PC-9 (cell line): Measurements from ENCODE around the gene KCTD13. TPM values are rescaled to one million over a fixed set of nuclear protein-coding genes. Genes with fewer than 3 reads are reported as not detected.

Experiments
- BruUV-seq: library from RNA; stranded (reverse); fragments of 400-500 nt; replicated peaks from 2 replicates; lab custom pipeline; 2021; lab: Mats Ljungman, UMichigan
- CTCF ChIA-PET: fragments of 300-600 bp; sonication (Branson Sonifier 250); formaldehyde crosslinking; loops from one replicate; lab custom pipeline; 2022; ENCODE audit warnings: antibody characterized with exemption; lab: Charles Lee
- POLR2A ChIA-PET: fragments of 300-600 bp; sonication (Branson Sonifier 250); formaldehyde crosslinking; loops from one replicate; lab custom pipeline; 2022; ENCODE audit warnings: antibody characterized with exemption; ENCODE audit not compliant: unreplicated experiment; lab: Charles Lee
- DNase-seq, 2 experiments: peaks; one replicate each; pipeline versions ENCODE4 v3.0.0 to v3.0.0-alpha.2; 2015 to 2022; ENCODE audit warnings: mixed read lengths in 1 of 2
- H2AFZ ChIP-seq: fragments of 200-600 bp; sonication (generic); 2 replicates; pipeline ENCODE4 v1.8.1; 2017; ENCODE audit warnings: antibody characterized with exemption
- H3F3A ChIP-seq: fragments of 200-600 bp; sonication (generic); 2 replicates; pipeline ENCODE4 v1.8.1; 2017; ENCODE audit warnings: antibody characterized with exemption, mild to moderate bottlenecking, low read depth; ENCODE audit not compliant: insufficient read depth
- H3K27ac ChIP-seq: fragments of 200-600 bp; sonication (generic); 2 replicates; pipeline ENCODE4 v1.6.1; 2016; ENCODE audit warnings: mixed run types
- H3K27me3 ChIP-seq: fragments of 200-600 bp; sonication (generic); 2 replicates; pipeline ENCODE4 v1.6.1; 2016; ENCODE audit warnings: low read depth, mixed run types; ENCODE audit not compliant: insufficient read depth
- H3K36me3 ChIP-seq: fragments of 200-600 bp; sonication (generic); 2 replicates; pipeline ENCODE4 v1.6.1; 2016; ENCODE audit warnings: low read depth, mixed run types
- H3K4me1 ChIP-seq: fragments of 200-600 bp; sonication (generic); replicated peaks from 2 replicates; pipeline ENCODE4 v1.6.1; 2016; ENCODE audit warnings: mixed run types; ENCODE audit not compliant: insufficient read depth
- H3K4me2 ChIP-seq: fragments of 200-600 bp; sonication (generic); 2 replicates; pipeline ENCODE4 v1.6.1; 2017; ENCODE audit warnings: mixed run types
- H3K4me3 ChIP-seq: fragments of 200-600 bp; sonication (generic); 2 replicates; pipeline ENCODE4 v1.6.1; 2016; ENCODE audit warnings: mixed run types
- H3K79me2 ChIP-seq: fragments of 200-600 bp; sonication (generic); 2 replicates; pipeline ENCODE4 v1.6.1; 2017; ENCODE audit warnings: low read depth, mixed run types
- H3K9me2 ChIP-seq: fragments of 200-600 bp; sonication (generic); 2 replicates; pipeline ENCODE4 v1.8.1; 2017; ENCODE audit warnings: mild to moderate bottlenecking; ENCODE audit not compliant: insufficient read depth
- H3K9me3 ChIP-seq: fragments of 200-600 bp; sonication (generic); 2 replicates; pipeline ENCODE4 v1.8.1; 2016; ENCODE audit warnings: low read depth; ENCODE audit not compliant: insufficient read depth
- H4K20me1 ChIP-seq: fragments of 200-600 bp; sonication (generic); 2 replicates; pipeline ENCODE4 v1.8.1; 2017; ENCODE audit not compliant: insufficient read depth
- CTCF ChIP-seq: fragments of 200-600 bp; sonication (generic); conservative IDR thresholded peaks from 2 replicates; pipeline ENCODE4 v1.6.1; 2017; ENCODE audit warnings: mixed run types, antibody characterized with exemption, mild to moderate bottlenecking, moderate library complexity
- EZH2 ChIP-seq: fragments of 200-600 bp; sonication (generic); IDR thresholded peaks from 2 replicates; pipeline ENCODE4 v1.8.0; 2017; ENCODE audit warnings: antibody characterized with exemption, low read depth
- intact Hi-C: fragments of 100-400 bp; cut with micrococcal nuclease; formaldehyde crosslinking; loops from one replicate; pipeline ENCODE4 v1.10.0; 2022; ENCODE audit not compliant: unreplicated experiment
- total RNA-seq: library from RNA; stranded (reverse); gene quantifications from 2 replicates; pipeline ENCODE4 v1.2.3, GENCODE V29; 2021

Gene KCTD13
- total RNA-seq, 1 experiment from 2014 or later = 52.7 TPM

GRCh38 chr16:29909391-29909790 lies 16.6 kb downstream of the KCTD13 start:
- Histone ChIP-seq H3K27me3 (no peaks in the 10 kb centered on the region), H3K36me3 (no peaks in the 10 kb centered on the region), H3F3A (peaks cover 4% of the 10 kb centered on the region; the same call in 1 of the 2 replicates), H3K9me3 (no peaks in the 10 kb centered on the region), H2AFZ (no peak overlapping the region), H3K4me3 (no peak overlapping the region), H3K79me2 (no peaks in the 10 kb centered on the region), H4K20me1 (no peaks in the 10 kb centered on the region), H3K9me2 (no peaks in the 10 kb centered on the region), H3K27ac (no peak overlapping the region), H3K4me1 (no peaks in the 10 kb centered on the region), H3K4me2 (no peak overlapping the region)
- ChIA-PET CTCF (interaction anchor here (0.6 kb wide), 3 partner anchors 10 to 899 kb away, joined by 4 to 11 read pairs (median 5); partner anchors contain the start of gene SEZ6L2), POLR2A (interaction anchor here (0.6 kb wide), 1 partner anchor 15 kb away, joined by 10 read pairs; no protein-coding TSS in a partner anchor)
- no peak for DNase-seq
- intact Hi-C loops = no loop called here
- BruUV-seq = no TSS peak
- TF ChIP-seq CTCF (no peak), EZH2 (no peak)

GRCh38 chr16:29908719-29909220 lies 17.3 kb downstream of the KCTD13 start:
- DNase-seq = no peak
- no peaks in the 10 kb centered on the region for H3K4me1 ChIP-seq
- no peak for TF ChIP-seq CTCF
- TF ChIP-seq EZH2 = no peak
- H3K79me2 ChIP-seq = no peaks in the 10 kb centered on the region
- no peak overlapping the region for H3K4me3 ChIP-seq
- intact Hi-C loops = no loop called here
- CTCF ChIA-PET = interaction anchor here (0.6 kb wide), 1 partner anchor 898 kb away, joined by 4 read pairs; no protein-coding TSS in a partner anchor
- no peak overlapping the region for H3K27ac ChIP-seq
- no peaks in the 10 kb centered on the region for H4K20me1 ChIP-seq
- POLR2A ChIA-PET = no interaction called here
- no peaks in the 10 kb centered on the region for H3K9me2 ChIP-seq
- TSS peak; percentile 9 for BruUV-seq
- no peaks in the 10 kb centered on the region for H3K36me3 ChIP-seq
- H2AFZ ChIP-seq = no peak overlapping the region
- H3F3A ChIP-seq = peaks cover 4% of the 10 kb centered on the region; the same call in 1 of the 2 replicates
- H3K4me2 ChIP-seq = no peak overlapping the region
- H3K9me3 ChIP-seq = no peaks in the 10 kb centered on the region
- no peaks in the 10 kb centered on the region for H3K27me3 ChIP-seq

GRCh38 chr16:29907973-29908372 lies 18.1 kb downstream of the KCTD13 start:
- Histone ChIP-seq H3K4me1 (no peaks in the 10 kb centered on the region), H3K27ac (no peak overlapping the region), H3K27me3 (no peaks in the 10 kb centered on the region), H3K4me2 (no peak overlapping the region), H3K79me2 (no peaks in the 10 kb centered on the region), H3F3A (peaks cover 4% of the 10 kb centered on the region; the same call in 1 of the 2 replicates), H3K9me3 (no peaks in the 10 kb centered on the region), H4K20me1 (no peaks in the 10 kb centered on the region), H3K36me3 (no peaks in the 10 kb centered on the region), H3K9me2 (no peaks in the 10 kb centered on the region), H3K4me3 (no peak overlapping the region), H2AFZ (no peak overlapping the region)
- TF ChIP-seq EZH2 (no peak), CTCF (no peak)
- intact Hi-C loops = no loop called here
- CTCF ChIA-PET = interaction anchor here (0.5 to 0.7 kb wide), 2 partner anchors 21 to 790 kb away, joined by 4 read pairs; no protein-coding TSS in a partner anchor
- DNase-seq = no peak
- POLR2A ChIA-PET = no interaction called here
- BruUV-seq = no TSS peak
